Measurements from ENCODE around the gene MEGF10. TPM values are rescaled to one million over a fixed set of nuclear protein-coding genes. Genes with fewer than 3 reads are reported as not detected.

MEGF10 gene
- total and polyA plus RNA-seq, 2 of the 8 experiments (the other 6 are each of a cell fraction or from before 2014, with no cell fraction given): 38.2 to 53.1 TPM

DNA sequence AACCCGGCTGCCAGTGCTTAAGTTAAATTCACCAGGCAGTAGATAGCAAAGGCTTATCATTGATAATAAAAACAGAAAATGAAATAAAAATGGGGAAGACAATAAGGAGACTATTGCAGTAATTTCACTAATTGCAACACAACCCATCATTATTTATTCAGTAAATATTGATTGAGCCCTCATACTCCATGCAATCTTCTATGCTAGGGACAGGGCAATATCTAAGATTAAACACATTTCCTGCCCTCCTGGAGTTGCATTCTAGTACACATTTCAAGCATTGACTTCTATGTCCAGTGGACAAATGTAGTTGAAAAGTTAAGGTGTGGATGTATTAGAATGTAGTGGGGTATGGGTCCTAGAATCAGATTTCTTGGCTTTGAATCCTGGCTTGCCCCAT lies 12.8 kb downstream of the MEGF10 start:
- H2BK120ac ChIP-seq (replicated peaks; ENCODE audit: low read depth, low read length): no peak overlapping the region
- H3K27ac ChIP-seq (ENCODE audit: low read depth, low read length): no peak overlapping the region
- no peak overlapping the region for H3K4me3 ChIP-seq (ENCODE audit: extremely low read depth in 1 of 4, insufficient read depth in 2 of 4, low read depth in 3 of 4, low read length in 4 of 4)
- no peaks in the 10 kb centered on the region for H3K27me3 ChIP-seq (replicated peaks in 1 of 4; ENCODE audit: control insufficient read depth in 3 of 4, extremely low read depth in 1 of 4, insufficient read depth in 3 of 4, low read length in 3 of 4)
- no peak overlapping the region for H3K14ac ChIP-seq (ENCODE audit: insufficient read length)
- H2AK5ac ChIP-seq (ENCODE audit: low read depth, low read length): no peak overlapping the region
- H4K91ac ChIP-seq (replicated peaks; ENCODE audit: insufficient read length, low read length): no peak overlapping the region
- H2BK15ac ChIP-seq (ENCODE audit: low read length): no peak overlapping the region
- no peak for FAIRE-seq
- H2AFZ ChIP-seq (ENCODE audit: low read length): no peak overlapping the region
- no peak overlapping the region for H3K18ac ChIP-seq (ENCODE audit: extremely low read depth, low read length)
- POLR2A ChIA-PET (ENCODE audit: partially characterized antibody): no interaction called here
- no peak overlapping the region for H4K5ac ChIP-seq (ENCODE audit: insufficient read length, low read depth, low read length)
- H2BK20ac ChIP-seq (ENCODE audit: low read length): no peak overlapping the region
- no peak overlapping the region for H2BK12ac ChIP-seq (ENCODE audit: low read depth, low read length)
- no peak for DNase-seq (ENCODE audit: low read depth in 1 of 2, low spot score in 2 of 2)
- H3K9ac ChIP-seq (replicated peaks in 1 of 4; ENCODE audit: extremely low read depth in 1 of 4, low read depth in 3 of 4, low read length in 3 of 4): no peak overlapping the region
- H3K79me1 ChIP-seq (ENCODE audit: low read depth, low read length): peaks cover 4% of the 10 kb centered on the region; the same call in 1 of the 2 replicates
- WGBS, 2 experiments (ENCODE audit: extremely low coverage in 1 of 2, insufficient coverage in 1 of 2, insufficient read length in 1 of 2, insufficient replicate concordance in 2 of 2, low coverage in 1 of 2, low lambda C conversion rate in 2 of 2, missing lambda C conversion rate in 1 of 2): 77% methylated on average over 1 of the region's 1 CpG; no CpG with 5 or more reads in 1 of the 2 experiments
- no peak overlapping the region for H3K4ac ChIP-seq (replicated peaks; ENCODE audit: insufficient read length, low read depth, low read length)
- CTCF ChIA-PET (ENCODE audit: partially characterized antibody): interaction anchor here (1.0 to 1.6 kb wide), 5 partner anchors 9 to 190 kb away, joined by 3 to 8 read pairs (median 3); partner anchors contain the start of gene MEGF10
- H3K23ac ChIP-seq (ENCODE audit: insufficient read length): no peak overlapping the region
- H3K23me2 ChIP-seq (ENCODE audit: low read depth, low read length): no peaks in the 10 kb centered on the region
- no peak overlapping the region for H3K56ac ChIP-seq (replicated peaks; ENCODE audit: insufficient read length, low read depth, low read length)
- no peak overlapping the region for H3K4me2 ChIP-seq (ENCODE audit: insufficient read depth in 1 of 2, low read depth in 2 of 2, low read length in 2 of 2)
- H3K4me1 ChIP-seq (replicated peaks in 1 of 4; ENCODE audit: control insufficient read depth in 3 of 4, insufficient read depth in 4 of 4, low read length in 3 of 4): peaks cover 6 to 23% (median 13%) of the 10 kb centered on the region in 4 experiments
- H3K36me3 ChIP-seq (ENCODE audit: control insufficient read depth in 2 of 4, insufficient read depth in 4 of 4, low read length in 3 of 4): no peaks in the 10 kb centered on the region; a peak in 1 of 8 replicates
- H2BK5ac ChIP-seq (ENCODE audit: low read depth, low read length): no peak overlapping the region
- H4K8ac ChIP-seq (ENCODE audit: extremely low read depth, insufficient read depth, low read length): no peak overlapping the region
- H4K20me1 ChIP-seq (replicated peaks in 1 of 2; ENCODE audit: control insufficient read depth in 1 of 2, insufficient read depth in 2 of 2, low read length in 2 of 2): peaks cover 0 to 3% of the 10 kb centered on the region in 2 experiments
- peaks cover 0 to 76% of the 10 kb centered on the region in 2 experiments; a peak in 2 of 4 replicates for H3K79me2 ChIP-seq (ENCODE audit: control insufficient read depth in 1 of 2, insufficient read depth in 2 of 2, low read length in 2 of 2)
- H3K9me3 ChIP-seq (ENCODE audit: insufficient read depth in 2 of 2, low read depth in 1 of 2, low read length in 1 of 2): no peaks in the 10 kb centered on the region
- TF ChIP-seq TEAD4 (IDR thresholded peaks at IDR 0.05; ENCODE audit: low read depth, low read length): no peak
- TF ChIP-seq FOSL1 (IDR thresholded peaks at IDR 0.05; ENCODE audit: insufficient read depth, low read depth, low read length): no peak
- TF ChIP-seq ASH2L (IDR thresholded peaks at IDR 0.05; ENCODE audit: low read length): no peak
- no peak for TF ChIP-seq BCL11A (IDR thresholded peaks at IDR 0.05; ENCODE audit: low read depth in 2 of 2, low read length in 2 of 2)
- TF ChIP-seq CBX5 (IDR thresholded peaks at IDR 0.05; ENCODE audit: low read depth, low read length): no peak

Data from H1 (cell line).